RWPE1 (cell line): ENCODE measurements around the gene PRMT3.

Experiments used
- CTCF ChIA-PET: fragments of 350-600 bp; sonication (Branson Sonifier 250); formaldehyde crosslinking; extraction: SDS; loops from one replicate; lab custom pipeline; 2021; lab: Yijun Ruan, JAX
- POLR2A ChIA-PET: fragments of 400-600 bp; formaldehyde crosslinking; extraction: SDS; loops from one replicate; lab custom pipeline; 2020; ENCODE audit warnings: antibody characterized with exemption; ENCODE audit not compliant: low non-redundant PET; lab: Yijun Ruan, JAX
- DNase-seq: peaks from one replicate; pipeline ENCODE4 v3.0.0; 2012; ENCODE audit warnings: low spot score
- H3K27ac ChIP-seq: fragments of 450-650 bp; 2 replicates; pipeline ENCODE4 v1.5.1; 2017
- TF ChIP-seq, protein P1 (sequence below): fragments of 450-650 bp; conservative IDR thresholded peaks from 2 replicates; pipeline ENCODE4 v1.5.1; 2017; ENCODE audit warnings: low read depth, mild to moderate bottlenecking

PRMT3 gene

DNA sequence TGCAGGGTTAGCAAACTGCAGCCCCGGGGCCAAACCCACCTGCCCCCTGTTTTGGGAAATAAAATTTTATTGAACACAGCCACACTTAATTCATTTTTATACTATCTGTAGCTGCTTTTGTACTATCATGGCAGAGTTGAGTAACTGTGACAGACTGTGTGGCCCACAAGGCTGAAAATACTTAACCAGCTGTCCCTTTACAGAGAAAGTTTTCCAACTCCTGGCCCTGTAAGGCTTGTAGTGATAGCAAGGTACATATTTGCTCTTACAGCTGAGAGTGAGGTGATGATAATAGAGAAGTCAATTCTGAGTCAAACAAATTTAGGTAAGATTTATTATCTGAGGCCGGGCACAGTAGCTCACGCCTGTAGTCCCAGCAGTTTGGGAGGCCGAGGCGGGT lies 124.5 kb downstream of the PRMT3 start:
- no peak for DNase-seq
- TF ChIP-seq, protein P1, sequence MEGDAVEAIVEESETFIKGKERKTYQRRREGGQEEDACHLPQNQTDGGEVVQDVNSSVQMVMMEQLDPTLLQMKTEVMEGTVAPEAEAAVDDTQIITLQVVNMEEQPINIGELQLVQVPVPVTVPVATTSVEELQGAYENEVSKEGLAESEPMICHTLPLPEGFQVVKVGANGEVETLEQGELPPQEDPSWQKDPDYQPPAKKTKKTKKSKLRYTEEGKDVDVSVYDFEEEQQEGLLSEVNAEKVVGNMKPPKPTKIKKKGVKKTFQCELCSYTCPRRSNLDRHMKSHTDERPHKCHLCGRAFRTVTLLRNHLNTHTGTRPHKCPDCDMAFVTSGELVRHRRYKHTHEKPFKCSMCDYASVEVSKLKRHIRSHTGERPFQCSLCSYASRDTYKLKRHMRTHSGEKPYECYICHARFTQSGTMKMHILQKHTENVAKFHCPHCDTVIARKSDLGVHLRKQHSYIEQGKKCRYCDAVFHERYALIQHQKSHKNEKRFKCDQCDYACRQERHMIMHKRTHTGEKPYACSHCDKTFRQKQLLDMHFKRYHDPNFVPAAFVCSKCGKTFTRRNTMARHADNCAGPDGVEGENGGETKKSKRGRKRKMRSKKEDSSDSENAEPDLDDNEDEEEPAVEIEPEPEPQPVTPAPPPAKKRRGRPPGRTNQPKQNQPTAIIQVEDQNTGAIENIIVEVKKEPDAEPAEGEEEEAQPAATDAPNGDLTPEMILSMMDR = no peak
- no peak overlapping the region for H3K27ac ChIP-seq
- ChIA-PET CTCF (no interaction called here), POLR2A (no interaction called here)

DNA sequence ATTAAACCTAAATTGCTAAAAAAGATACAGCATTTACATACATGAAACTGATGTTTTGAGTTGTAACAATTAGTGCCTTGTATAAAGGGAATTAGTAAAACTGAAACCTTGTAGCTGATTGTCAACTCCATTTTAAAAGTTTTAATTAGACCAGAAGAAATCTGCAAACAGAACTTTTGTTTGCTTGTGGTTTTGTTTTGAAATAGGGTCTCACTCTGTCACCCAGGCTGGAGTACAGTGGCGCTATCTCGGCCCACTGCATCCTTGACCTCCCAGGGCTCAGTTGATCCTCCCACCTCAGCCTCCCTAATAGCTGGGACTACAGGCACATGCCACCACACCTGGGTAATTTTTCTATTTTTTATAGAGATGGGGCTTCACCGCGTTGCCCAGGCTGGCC lies 125.4 kb downstream of the PRMT3 start:
- DNase-seq = no peak
- ChIA-PET CTCF (interaction anchor here (0.6 kb wide), 2 partner anchors 15 to 19 kb away, joined by 3 read pairs; no protein-coding TSS in a partner anchor), POLR2A (no interaction called here)
- TF ChIP-seq, protein P1 = no peak
- no peak overlapping the region for H3K27ac ChIP-seq

DNA sequence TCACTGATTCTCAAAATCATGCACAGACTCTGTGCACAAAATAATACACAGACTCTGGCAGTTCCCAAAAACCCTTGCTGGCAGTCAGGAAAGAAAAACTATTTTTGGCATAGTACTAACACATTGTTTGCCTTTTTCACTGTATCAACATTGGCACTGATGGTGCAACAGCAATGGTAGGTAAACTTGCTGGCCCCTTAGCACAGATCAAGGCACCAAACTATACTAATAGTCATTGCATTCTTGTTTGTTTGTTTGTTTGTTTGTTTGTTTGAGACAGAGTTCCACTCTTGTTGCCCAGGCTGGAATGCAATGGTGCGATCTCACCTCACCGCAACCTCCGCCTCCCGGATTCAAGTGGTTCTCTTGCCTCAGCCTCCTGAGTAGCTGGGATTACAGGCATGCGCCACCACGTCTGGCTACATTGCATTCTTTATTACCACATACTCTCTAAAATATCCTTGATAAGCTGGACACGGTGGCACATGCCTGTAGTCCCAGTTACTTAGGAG lies 130.9 kb downstream of the PRMT3 start:
- DNase-seq = no peak
- TF ChIP-seq, protein P1 = no peak
- POLR2A ChIA-PET = no interaction called here

DNA sequence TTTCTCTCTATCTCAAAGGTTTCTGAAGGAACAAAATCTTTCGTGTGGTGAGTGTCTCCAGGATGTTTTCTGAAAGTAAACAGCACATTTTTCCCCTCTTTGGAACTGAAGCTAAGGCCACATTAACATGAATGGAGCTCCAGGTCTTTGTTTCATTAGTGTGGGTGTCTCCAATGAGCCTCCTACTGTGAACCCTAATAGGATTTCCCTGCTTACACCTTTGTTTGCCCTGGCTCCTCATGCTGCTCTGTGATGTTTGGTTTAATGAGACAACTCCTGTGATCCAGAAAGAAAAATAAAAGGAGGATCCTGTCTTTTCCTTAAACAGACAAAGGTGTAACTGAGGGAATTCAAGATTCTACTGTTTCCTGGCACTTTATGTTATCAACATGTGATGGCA lies 135.0 kb downstream of the PRMT3 start:
- no peak overlapping the region for H3K27ac ChIP-seq
- CTCF ChIA-PET = no interaction called here
- POLR2A ChIA-PET = no interaction called here
- no peak for DNase-seq
- TF ChIP-seq, protein P1 = no peak

More for the DNA sequence above, 130.9 kb downstream of the PRMT3 start:
- no peak overlapping the region for H3K27ac ChIP-seq
- CTCF ChIA-PET = no interaction called here

DNA sequence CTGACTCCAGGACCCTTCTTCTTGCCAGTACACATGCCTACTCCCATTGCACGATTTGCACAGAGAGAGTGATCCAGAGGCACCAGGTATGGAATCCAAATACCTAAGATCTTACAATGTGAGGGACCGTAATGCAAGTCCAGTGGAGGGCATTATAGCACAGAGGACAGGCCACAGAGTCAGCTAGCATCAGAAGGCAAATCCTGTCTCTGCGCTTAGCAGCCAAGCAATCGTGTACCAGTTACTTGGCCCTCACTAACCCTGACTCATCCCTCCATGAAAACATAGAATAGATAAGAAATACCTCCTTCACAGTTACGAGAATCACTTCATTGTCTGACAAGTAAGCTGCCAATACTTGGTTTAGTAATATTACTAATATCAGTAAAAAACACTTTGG lies 142.2 kb downstream of the PRMT3 start:
- POLR2A ChIA-PET = no interaction called here
- CTCF ChIA-PET = interaction anchor here (0.6 kb wide), 1 partner anchor 81 kb away, joined by 3 read pairs; no protein-coding TSS in a partner anchor
- no peak overlapping the region for H3K27ac ChIP-seq
- TF ChIP-seq, protein P1 = no peak
- no peak for DNase-seq

DNA sequence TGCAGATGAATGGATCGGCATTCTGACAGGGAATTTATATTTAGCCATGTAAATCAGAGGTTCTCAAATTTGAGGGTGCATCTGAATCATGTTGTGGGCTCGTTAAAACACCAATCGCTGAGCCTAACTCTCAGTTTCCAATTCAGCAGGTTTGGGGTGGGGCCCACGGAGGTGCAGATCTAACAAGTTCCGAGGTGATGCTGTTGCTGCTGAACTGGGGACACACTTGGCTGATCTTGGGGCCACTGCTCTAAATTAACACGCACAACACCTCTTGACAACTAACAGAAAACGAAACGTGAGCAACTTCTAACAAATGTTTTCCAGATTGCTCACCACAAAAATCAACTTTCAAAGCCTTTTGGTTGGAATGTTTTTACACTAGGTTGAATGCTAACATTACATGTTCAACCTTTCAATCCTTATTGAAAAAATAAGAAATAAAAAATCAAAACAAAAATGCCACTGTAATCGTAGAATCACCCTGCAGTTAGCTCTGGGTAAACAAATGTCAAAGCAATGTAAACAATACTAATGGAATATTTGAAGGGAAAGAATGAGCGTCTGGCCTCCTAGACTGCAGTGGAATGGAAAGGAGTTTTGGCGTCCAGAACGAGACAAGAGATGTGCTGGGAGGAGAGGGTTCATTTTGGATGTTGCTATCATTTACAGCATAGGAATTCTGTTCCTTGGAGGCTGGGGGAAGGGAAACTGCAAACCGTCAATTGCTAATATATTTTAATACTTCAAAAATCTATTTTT lies 143.6 kb downstream of the PRMT3 start:
- TF ChIP-seq, protein P1 = no peak
- POLR2A ChIA-PET = no interaction called here
- no peak for DNase-seq
- CTCF ChIA-PET = no interaction called here
- H3K27ac ChIP-seq = no peak overlapping the region
